Esophagus muscularis mucosa (tissue), 3 donors: ENCODE data around the gene CEBPG.

ENCODE experiments used
- POLR2AphosphoS5 ChIP-seq, 2 donors: sonication (generic); formaldehyde crosslinking; IDR thresholded peaks; one replicate each; pipeline ENCODE4 v1.6.1; 2017; ENCODE audit warnings: antibody characterized with exemption in 2 of 2
- TF ChIP-seq, protein P1 (sequence below), 3 experiments: fragments of 200-600 bp in 2 of 3; fragments of 450-650 bp in 1 of 3; sonication (generic) in 2 of 3; IDR thresholded peaks; one replicate each; pipeline ENCODE4 v1.5.1; 2017 to 2019; ENCODE audit warnings: antibody characterized with exemption in 3 of 3, mild to moderate bottlenecking in 2 of 3, moderate library complexity in 1 of 3

DNA sequence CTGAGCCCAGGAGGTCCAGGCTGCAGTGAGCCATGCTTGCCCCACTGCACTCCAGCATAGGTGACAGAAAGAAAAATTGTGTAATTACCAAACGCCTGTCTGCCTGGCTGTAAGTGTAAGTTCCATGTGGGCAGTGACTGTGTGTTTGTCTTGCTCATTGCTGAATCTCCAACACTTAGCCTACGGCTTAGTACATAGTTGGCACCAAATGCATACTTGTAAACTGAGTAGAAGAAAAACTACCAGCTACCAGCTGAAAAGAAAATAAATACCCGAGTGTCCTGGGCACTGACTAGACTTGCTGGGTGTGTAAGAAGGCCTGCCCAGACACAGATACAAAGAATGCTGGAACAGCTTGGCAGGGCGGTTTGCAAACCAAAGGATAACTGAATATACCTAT lies 2.7 kb upstream of the CEBPG start:
- no peak for TF ChIP-seq POLR2AphosphoS5 (IDR thresholded peaks at IDR 0.05)
- TF ChIP-seq, protein P1, sequence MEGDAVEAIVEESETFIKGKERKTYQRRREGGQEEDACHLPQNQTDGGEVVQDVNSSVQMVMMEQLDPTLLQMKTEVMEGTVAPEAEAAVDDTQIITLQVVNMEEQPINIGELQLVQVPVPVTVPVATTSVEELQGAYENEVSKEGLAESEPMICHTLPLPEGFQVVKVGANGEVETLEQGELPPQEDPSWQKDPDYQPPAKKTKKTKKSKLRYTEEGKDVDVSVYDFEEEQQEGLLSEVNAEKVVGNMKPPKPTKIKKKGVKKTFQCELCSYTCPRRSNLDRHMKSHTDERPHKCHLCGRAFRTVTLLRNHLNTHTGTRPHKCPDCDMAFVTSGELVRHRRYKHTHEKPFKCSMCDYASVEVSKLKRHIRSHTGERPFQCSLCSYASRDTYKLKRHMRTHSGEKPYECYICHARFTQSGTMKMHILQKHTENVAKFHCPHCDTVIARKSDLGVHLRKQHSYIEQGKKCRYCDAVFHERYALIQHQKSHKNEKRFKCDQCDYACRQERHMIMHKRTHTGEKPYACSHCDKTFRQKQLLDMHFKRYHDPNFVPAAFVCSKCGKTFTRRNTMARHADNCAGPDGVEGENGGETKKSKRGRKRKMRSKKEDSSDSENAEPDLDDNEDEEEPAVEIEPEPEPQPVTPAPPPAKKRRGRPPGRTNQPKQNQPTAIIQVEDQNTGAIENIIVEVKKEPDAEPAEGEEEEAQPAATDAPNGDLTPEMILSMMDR (IDR thresholded peaks at IDR 0.05) = no peak
